Neuronal stem cell (in vitro differentiated cells): Measurements from ENCODE around the gene CRYGS.

Experiments used
- DNase-seq: peaks from one replicate; pipeline ENCODE4 v3.0.0-alpha.2; 2013; ENCODE audit warnings: low spot score
- H2AFZ ChIP-seq: one replicate; pipeline ENCODE4 v1.6.1; 2013; ENCODE audit warnings: mild to moderate bottlenecking, low read length, inconsistent platforms
- H2AK5ac ChIP-seq: 2 replicates; pipeline ENCODE4 v1.6.1; 2013; ENCODE audit warnings: low read depth, mild to moderate bottlenecking, inconsistent platforms, low read length, moderate library complexity, mixed read lengths
- H2BK120ac ChIP-seq: 2 replicates; pipeline ENCODE4 v1.6.1; 2013; ENCODE audit warnings: low read depth, mild to moderate bottlenecking, inconsistent platforms, low read length, moderate library complexity, mixed read lengths
- H2BK12ac ChIP-seq: one replicate; pipeline ENCODE4 v1.6.1; 2013; ENCODE audit warnings: low read length, inconsistent platforms
- H2BK15ac ChIP-seq: 2 replicates; pipeline ENCODE4 v1.6.1; 2013; ENCODE audit warnings: mild to moderate bottlenecking, low read length, inconsistent platforms, mixed read lengths
- H2BK5ac ChIP-seq: one replicate; pipeline ENCODE4 v1.6.1; 2013; ENCODE audit warnings: inconsistent platforms, mild to moderate bottlenecking, low read length, moderate library complexity
- H3K14ac ChIP-seq: one replicate; pipeline ENCODE4 v1.6.1; 2013; ENCODE audit warnings: low read length, inconsistent platforms
- H3K18ac ChIP-seq: 2 replicates; pipeline ENCODE4 v1.6.1; 2013; ENCODE audit warnings: low read length, inconsistent platforms
- H3K23ac ChIP-seq: 2 replicates; pipeline ENCODE4 v1.6.1; 2013; ENCODE audit warnings: low read depth, mild to moderate bottlenecking, mixed read lengths, low read length, inconsistent platforms; ENCODE audit not compliant: poor library complexity
- H3K27ac ChIP-seq: replicated peaks from 3 replicates; pipeline ENCODE4 v1.5.1; 2013; ENCODE audit warnings: low read length, inconsistent platforms
- H3K27me3 ChIP-seq, 3 experiments: 2 replicates each; pipeline ENCODE4 v1.6.1; 2013; ENCODE audit warnings: low read length in 3 of 3, mild to moderate bottlenecking in 2 of 3, inconsistent platforms in 1 of 3, low read depth in 1 of 3, mixed read lengths in 1 of 3, moderate library complexity in 1 of 3; ENCODE audit not compliant: control insufficient read depth in 3 of 3, insufficient read depth in 3 of 3
- H3K36me3 ChIP-seq, 2 donors: replicated peaks in 1 of 2; 2 replicates each; pipeline ENCODE4 v1.6.1; 2013; ENCODE audit warnings: low read length in 2 of 2; ENCODE audit not compliant: control insufficient read depth in 2 of 2, insufficient read depth in 2 of 2
- H3K4ac ChIP-seq: 2 replicates; pipeline ENCODE4 v1.6.1; 2013; ENCODE audit warnings: inconsistent platforms, mild to moderate bottlenecking, low read length, moderate library complexity
- H3K4me1 ChIP-seq, 2 donors: 1 replicate in 1 of 2; 2 replicates in 1 of 2; pipeline ENCODE4 v1.6.1; 2013; ENCODE audit warnings: low read length in 2 of 2, low read depth in 1 of 2; ENCODE audit not compliant: control insufficient read depth in 2 of 2, insufficient read depth in 1 of 2
- H3K4me2 ChIP-seq: one replicate; pipeline ENCODE4 v1.6.1; 2013; ENCODE audit warnings: mild to moderate bottlenecking, low read length, inconsistent platforms; ENCODE audit not compliant: insufficient read depth, poor library complexity, severe bottlenecking
- H3K4me3 ChIP-seq, 2 donors: 2 replicates each; pipeline ENCODE4 v1.5.1; 2013; ENCODE audit warnings: low read length in 2 of 2, mild to moderate bottlenecking in 2 of 2, inconsistent platforms in 1 of 2, moderate library complexity in 1 of 2
- H3K79me1 ChIP-seq: one replicate; pipeline ENCODE4 v1.6.1; 2013; ENCODE audit warnings: low read depth, mild to moderate bottlenecking, inconsistent platforms, low read length, moderate library complexity
- H3K9ac ChIP-seq: one replicate; pipeline ENCODE4 v1.6.1; 2013; ENCODE audit warnings: mild to moderate bottlenecking, low read depth, low read length, inconsistent platforms; ENCODE audit not compliant: poor library complexity
- H3K9me3 ChIP-seq, 2 donors: replicated peaks in 1 of 2; 2 replicates each; pipeline versions ENCODE3 to v1.6.1; 2013; ENCODE audit warnings: low read length in 2 of 2, mild to moderate bottlenecking in 2 of 2, inconsistent platforms in 1 of 2, low read depth in 1 of 2, mixed read lengths in 1 of 2, moderate library complexity in 1 of 2; ENCODE audit not compliant: control insufficient read depth in 2 of 2, insufficient read depth in 1 of 2
- H4K8ac ChIP-seq: one replicate; pipeline ENCODE4 v1.6.1; 2013; ENCODE audit warnings: low read depth, mild to moderate bottlenecking, inconsistent platforms, low read length, moderate library complexity
- H4K91ac ChIP-seq: one replicate; pipeline ENCODE4 v1.6.1; 2013; ENCODE audit warnings: low read length, low read depth, mild to moderate bottlenecking, inconsistent platforms; ENCODE audit not compliant: poor library complexity
- WGBS, 2 donors: extraction: QIAGEN DNeasy Blood & Tissue Kit; methylation state at CpG; one replicate each; pipeline ENCODE4 v1.1.7; 2013; ENCODE audit warnings: missing lambda C conversion rate in 2 of 2, mixed read lengths in 1 of 2; ENCODE audit not compliant: insufficient read length in 2 of 2, insufficient replicate concordance in 1 of 2; ENCODE audit errors: extremely low coverage in 2 of 2; 5-methylcytosine and 5-hydroxymethylcytosine counted together

Gene CRYGS

DNA sequence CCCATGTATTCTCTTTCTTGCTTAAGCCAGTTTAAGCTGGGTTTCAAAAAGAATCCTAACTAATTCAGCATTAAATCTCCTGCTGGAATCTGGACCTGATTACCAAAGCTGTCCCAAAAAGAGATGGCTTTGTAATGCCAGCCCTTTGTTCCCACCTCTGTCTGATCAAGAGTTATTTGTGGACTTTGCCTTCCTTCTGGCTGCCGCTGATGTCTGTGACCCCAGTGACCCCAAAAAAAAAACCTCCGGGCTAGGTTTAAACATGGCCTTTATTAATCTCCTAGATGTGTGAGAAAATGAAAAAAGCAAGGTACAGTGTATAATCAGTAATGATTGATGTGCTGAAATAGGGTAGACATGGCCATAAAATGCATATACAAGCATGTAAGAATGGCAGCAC is 20.7 kb downstream of the CRYGS start:
- Histone ChIP-seq H3K4ac (no peak overlapping the region), H3K36me3 (no peaks in the 10 kb centered on the region), H3K4me1 (peaks cover 6 to 15% of the 10 kb centered on the region in 2 donors), H2BK15ac (no peak overlapping the region), H3K4me3 (no peak overlapping the region), H3K4me2 (no peak overlapping the region), H2AK5ac (no peak overlapping the region), H3K18ac (no peak overlapping the region), H3K79me1 (no peaks in the 10 kb centered on the region), H2BK120ac (no peak overlapping the region), H3K14ac (no peak overlapping the region), H3K9ac (no peak overlapping the region), H2BK12ac (no peak overlapping the region), H2BK5ac (no peak overlapping the region), H2AFZ (peak overlapping the region; percentile 72), H4K8ac (no peak overlapping the region), H3K23ac (no peak overlapping the region), H4K91ac (no peak overlapping the region), H3K9me3 (peaks cover 0 to under 1% of the 10 kb centered on the region in 2 donors), H3K27me3 (peaks cover 0 to 5% (median 0%) of the 10 kb centered on the region in 3 experiments), H3K27ac (peak overlapping the region; percentile 61)
- no CpG with 5 or more reads among the region's 2 CpGs for WGBS, 2 donors
- no peak for DNase-seq

GRCh38 chr3:186523022-186523421 is 21.2 kb downstream of the CRYGS start:
- H3K4me2 ChIP-seq = no peak overlapping the region
- H3K9ac ChIP-seq = no peak overlapping the region
- DNase-seq = no peak
- peak overlapping the region; percentile 87 for H2BK12ac ChIP-seq
- no peak overlapping the region for H2BK120ac ChIP-seq
- H4K8ac ChIP-seq = no peak overlapping the region
- H3K4ac ChIP-seq = no peak overlapping the region
- H3K9me3 ChIP-seq = no peaks in the 10 kb centered on the region
- no peak overlapping the region for H2BK15ac ChIP-seq
- no peaks in the 10 kb centered on the region for H3K36me3 ChIP-seq
- no peak overlapping the region for H3K23ac ChIP-seq
- H3K4me1 ChIP-seq = peaks cover 9 to 15% of the 10 kb centered on the region in 2 donors
- H3K27me3 ChIP-seq = peaks cover 0 to 7% (median 0%) of the 10 kb centered on the region in 3 experiments
- peak overlapping the region; percentile 68 for H3K18ac ChIP-seq
- H2BK5ac ChIP-seq = no peak overlapping the region
- no peak overlapping the region for H3K4me3 ChIP-seq
- H3K27ac ChIP-seq = peak overlapping the region; percentile 61
- H3K14ac ChIP-seq = no peak overlapping the region
- H2AK5ac ChIP-seq = no peak overlapping the region
- no CpG with 5 or more reads among the region's 6 CpGs for WGBS, 2 donors
- no peaks in the 10 kb centered on the region for H3K79me1 ChIP-seq
- H4K91ac ChIP-seq = no peak overlapping the region
- peak overlapping the region; percentile 72 for H2AFZ ChIP-seq

GRCh38 chr3:186520957-186521842 is 23.0 kb downstream of the CRYGS start:
- Histone ChIP-seq H3K9me3 (no peaks in the 10 kb centered on the region), H3K4me2 (no peak overlapping the region), H3K4me1 (peaks cover 9 to 15% of the 10 kb centered on the region in 2 donors), H3K18ac (peak overlapping the region; percentile 32), H3K23ac (no peak overlapping the region), H3K36me3 (no peaks in the 10 kb centered on the region), H3K27ac (no peak overlapping the region), H2BK5ac (no peak overlapping the region), H4K8ac (no peak overlapping the region), H3K79me1 (no peaks in the 10 kb centered on the region), H2BK12ac (no peak overlapping the region), H2AK5ac (peak overlapping the region; percentile 53), H3K9ac (no peak overlapping the region), H2AFZ (peak overlapping the region; percentile 78), H3K4me3 (no peak overlapping the region), H2BK15ac (no peak overlapping the region), H3K4ac (no peak overlapping the region), H3K14ac (no peak overlapping the region), H4K91ac (no peak overlapping the region), H3K27me3 (peaks cover 0 to 12% (median 0%) of the 10 kb centered on the region in 3 experiments), H2BK120ac (no peak overlapping the region)
- DNase-seq = no peak
- no CpG with 5 or more reads among the region's 10 CpGs for WGBS, 2 donors

- Histone ChIP-seq H3K4me2 (no peak overlapping the region), H3K4me3 (no peak overlapping the region), H3K27ac (no peak overlapping the region), H3K4me1 (peaks cover 9 to 15% of the 10 kb centered on the region in 2 donors), H4K91ac (no peak overlapping the region), H2BK5ac (no peak overlapping the region), H2BK15ac (no peak overlapping the region), H3K79me1 (no peaks in the 10 kb centered on the region), H2AK5ac (no peak overlapping the region), H3K14ac (no peak overlapping the region), H2BK120ac (no peak overlapping the region), H3K9me3 (no peaks in the 10 kb centered on the region), H4K8ac (no peak overlapping the region), H3K4ac (no peak overlapping the region), H3K9ac (no peak overlapping the region), H2BK12ac (no peak overlapping the region), H3K23ac (no peak overlapping the region), H3K18ac (no peak overlapping the region), H2AFZ (no peak overlapping the region), H3K36me3 (no peaks in the 10 kb centered on the region), H3K27me3 (peaks cover 0 to 12% (median 0%) of the 10 kb centered on the region in 3 experiments)
- no peak for DNase-seq
- WGBS, 2 donors = no CpG with 5 or more reads among the region's 5 CpGs
Observed at GRCh38 chr3:186520431-186520830, 23.7 kb downstream of the CRYGS start.
